Measurements from ENCODE around the gene PTK7.

Gene PTK7

DNA sequence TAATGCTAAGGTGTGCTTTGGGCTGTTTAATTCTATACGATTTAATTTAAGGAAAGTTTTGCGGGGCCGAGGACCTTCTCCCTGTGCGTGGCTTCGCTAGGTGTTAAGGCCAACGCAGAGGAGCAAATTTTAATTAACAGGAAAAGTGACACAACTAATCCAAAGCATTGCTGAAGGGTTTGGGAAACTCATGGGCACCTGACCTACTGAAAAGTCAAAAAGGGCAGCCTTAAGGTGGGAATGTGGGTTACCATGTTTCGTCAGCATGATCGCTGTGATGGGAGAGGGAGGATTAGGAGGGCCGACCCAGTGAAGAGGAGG is 105.5 kb downstream of the PTK7 start:
- FAIRE-seq = no peak

DNA sequence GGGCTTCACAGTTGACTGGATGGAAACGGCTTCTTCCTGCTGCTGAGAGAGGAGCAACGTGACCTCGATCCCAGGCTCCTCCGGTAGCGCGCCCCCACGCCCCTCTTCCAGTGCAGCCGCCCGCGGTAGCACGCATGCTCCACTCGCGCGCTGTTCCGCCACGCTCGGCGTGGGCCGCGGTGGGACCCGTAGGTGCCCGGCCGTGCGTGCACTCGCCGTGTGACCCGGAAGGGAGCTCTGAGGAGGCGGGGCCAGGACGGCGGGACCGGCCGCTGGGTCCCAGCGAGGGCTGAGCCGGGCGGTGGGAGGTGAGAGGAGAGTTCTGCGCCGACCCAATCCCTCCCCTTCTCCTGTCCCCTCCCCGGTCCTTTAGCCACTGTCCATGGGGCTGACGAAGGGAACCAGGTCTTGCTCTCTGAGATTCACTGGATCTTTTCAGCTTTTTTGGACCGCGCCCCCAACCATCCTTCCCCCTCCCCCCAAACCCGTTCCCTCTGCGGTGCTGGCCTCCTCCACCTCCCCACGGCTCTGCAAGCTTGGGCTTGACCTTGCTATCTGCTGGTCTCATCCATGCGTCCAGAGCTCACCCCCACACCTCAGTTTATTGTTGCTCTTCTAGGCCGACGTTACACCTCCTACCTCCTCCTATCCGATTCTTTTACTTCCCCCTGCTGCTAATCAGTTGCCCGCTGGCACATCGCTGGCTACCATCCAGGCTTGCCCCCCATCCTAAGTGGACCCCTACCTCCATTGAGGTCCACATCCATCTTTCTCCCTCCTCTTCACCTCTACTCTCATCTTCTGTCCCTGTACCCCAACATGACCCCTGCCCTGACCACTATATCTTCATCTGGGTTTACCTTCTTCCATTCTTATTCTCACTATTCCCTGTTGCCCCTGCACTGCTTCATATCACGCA is 106.1 kb downstream of the PTK7 start, which contains the start of gene CUL9:
Gene CUL9 (plus strand): TSS at position 255 of the 919 bp plus-strand sequence. CDS start 2,115 bp downstream, outside the sequence.
- FAIRE-seq = no peak

DNA sequence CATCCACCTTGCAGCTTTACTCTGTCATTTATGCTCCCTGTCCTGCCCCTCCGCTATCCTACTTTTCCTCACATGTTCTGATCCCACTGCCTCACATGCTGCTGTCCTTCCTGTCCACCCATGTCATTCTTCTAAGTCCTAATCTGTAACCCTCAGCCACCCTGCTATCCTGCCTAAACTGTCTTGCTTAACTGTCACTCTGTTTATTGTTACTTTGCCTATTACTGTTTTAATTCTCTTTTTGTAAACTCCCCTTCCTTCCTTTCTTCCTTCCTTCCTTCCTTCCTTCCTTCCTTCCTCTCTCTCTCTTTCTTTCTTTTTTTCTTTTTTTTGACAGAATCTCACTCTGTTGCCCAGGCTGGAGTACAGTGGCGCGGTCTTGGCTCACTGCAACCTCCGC is 107.3 kb downstream of the PTK7 start:
- no peak for FAIRE-seq

DNA sequence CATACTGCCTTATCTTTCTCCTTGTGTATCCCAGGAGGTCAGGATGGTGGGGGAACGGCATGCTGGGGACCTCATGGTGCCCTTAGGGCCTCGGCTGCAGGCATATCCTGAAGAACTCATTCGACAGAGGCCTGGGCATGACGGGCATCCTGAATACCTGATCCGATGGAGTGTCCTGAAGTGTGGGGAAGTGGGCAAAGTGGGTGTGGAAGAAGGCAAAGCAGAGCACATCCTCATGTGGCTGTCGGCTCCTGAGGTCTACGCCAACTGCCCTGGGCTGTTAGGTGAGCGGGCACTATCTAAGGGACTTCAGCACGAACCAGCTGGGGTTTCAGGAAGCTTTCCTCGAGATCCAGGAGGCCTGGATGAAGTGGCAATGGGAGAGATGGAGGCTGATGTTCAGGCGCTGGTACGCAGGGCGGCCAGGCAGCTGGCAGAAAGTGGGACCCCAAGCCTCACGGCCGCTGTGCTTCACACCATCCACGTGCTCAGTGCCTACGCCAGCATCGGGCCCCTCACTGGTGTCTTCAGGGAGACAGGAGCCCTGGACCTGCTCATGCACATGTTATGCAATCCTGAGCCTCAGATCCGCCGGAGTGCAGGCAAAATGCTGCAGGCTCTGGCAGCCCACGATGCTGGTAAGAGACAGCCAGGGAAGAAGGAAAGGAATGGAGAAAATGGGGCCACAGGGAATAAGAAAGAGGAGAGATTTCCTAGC is 108.3 kb downstream of the PTK7 start:
- no peak for FAIRE-seq

GRCh38 chr6:43185391-43185985 is 109.4 kb downstream of the PTK7 start:
- FAIRE-seq = no peak

GRCh38 chr6:43186019-43186418 is 109.9 kb downstream of the PTK7 start:
- no peak for FAIRE-seq

DNA sequence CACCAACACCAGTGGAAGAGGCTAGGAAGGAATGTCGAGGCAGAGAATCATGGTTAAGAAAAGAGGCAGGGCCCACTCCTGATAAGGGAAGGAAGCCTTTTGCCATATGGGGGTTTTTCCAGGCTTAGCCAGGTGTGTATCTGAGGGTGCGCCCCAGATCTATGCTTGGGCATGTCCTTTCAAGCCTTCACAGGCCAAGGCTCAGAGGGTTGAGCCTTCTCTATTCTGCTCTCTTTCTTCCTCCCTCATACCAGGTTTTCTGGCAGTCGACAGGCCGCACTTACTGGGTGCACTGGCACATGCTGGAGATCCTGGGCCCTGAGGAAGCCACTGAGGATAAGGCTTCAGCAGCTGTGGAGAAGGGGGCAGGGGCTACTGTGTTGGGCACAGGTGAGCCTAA is 110.6 kb downstream of the PTK7 start:
- no peak for FAIRE-seq

DNA sequence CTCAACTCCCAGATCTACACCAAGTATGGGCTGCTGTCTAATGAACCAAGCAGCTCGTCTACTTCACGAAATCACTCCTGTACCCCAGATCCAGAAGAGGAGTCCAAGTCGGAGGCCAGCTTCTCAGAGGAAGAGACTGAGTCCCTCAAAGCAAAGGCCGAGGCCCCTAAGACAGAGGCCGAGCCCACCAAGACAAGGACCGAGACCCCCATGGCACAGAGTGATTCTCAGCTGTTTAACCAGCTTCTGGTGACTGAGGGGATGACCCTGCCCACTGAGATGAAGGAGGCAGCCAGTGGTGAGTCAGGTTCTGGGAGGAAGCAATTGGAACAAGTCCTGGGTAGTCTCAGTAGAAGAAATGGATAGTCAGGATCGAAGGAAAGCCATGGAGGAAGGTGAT is 111.7 kb downstream of the PTK7 start:
- FAIRE-seq = no peak

GRCh38 chr6:43188426-43188825 is 112.3 kb downstream of the PTK7 start:
- no peak for FAIRE-seq

DNA sequence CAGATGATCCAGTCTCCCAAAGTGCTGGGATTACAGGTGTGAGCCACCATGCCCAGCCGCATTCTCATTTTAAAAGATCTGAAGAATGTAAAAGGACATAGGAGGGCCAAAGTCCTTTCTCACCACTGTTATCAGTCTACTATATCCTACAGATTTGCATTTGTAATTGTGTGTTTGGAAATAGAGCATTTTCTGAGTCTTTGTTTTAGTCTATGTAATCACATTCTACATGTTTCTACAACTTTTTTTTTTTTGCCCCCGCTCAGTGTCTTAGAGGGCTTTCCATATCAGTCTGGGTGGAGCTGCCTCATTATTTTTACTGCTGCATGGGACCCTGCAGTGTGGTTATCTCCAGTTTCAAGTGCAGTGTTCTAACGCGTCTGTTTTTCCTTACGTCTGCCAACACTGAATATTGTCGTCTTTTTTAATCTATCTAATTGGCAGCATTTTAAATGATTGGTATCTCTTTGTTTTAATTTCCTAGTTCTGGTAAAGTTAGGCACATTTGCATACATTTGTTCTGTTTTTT is 113.7 kb downstream of the PTK7 start:
- no peak for FAIRE-seq

DNA sequence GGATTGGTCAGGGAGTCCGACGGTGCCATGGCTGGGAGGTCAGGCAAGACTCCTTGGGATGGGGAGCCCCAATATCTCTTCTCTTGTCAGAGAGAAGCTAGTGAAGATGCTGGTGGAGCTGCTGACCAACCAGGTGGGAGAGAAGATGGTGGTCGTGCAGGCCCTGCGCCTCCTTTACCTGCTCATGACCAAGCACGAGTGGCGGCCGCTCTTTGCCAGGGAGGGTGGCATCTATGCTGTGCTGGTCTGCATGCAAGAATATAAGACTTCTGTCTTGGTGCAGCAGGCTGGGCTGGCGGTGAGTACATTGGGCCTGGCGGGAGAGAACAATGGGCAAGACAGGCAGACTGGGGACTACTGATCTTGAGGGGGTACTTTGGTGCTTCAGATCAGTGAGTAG is 116.8 kb downstream of the PTK7 start:
- no peak for FAIRE-seq

GRCh38 chr6:43193929-43194328 is 117.8 kb downstream of the PTK7 start:
- FAIRE-seq = no peak

DNA sequence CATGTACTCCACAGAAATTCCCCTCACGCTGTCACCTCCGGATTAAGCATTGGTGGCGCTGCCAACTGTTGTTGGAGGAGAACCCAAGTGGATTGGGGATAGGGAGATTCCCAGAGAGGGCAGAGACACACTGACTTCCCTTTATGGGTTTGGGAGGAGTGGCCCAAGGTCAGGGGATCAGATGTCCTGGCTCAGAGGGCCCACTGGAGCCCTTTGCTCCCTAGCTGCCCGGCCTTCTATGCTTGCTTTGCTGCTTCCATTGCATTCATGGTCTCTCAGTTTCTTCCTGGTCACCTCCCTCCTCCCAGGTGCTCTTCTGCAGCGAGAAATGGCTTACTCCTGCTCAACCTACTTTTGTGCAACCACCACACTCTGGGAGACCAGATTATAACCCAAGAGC is 120.2 kb downstream of the PTK7 start:
- no peak for FAIRE-seq

- no peak for FAIRE-seq
These were observed 123.8 kb downstream of the PTK7 start for GRCh38 chr6:43199912-43200311.

GRCh38 chr6:43200541-43200940 is 124.4 kb downstream of the PTK7 start:
- no peak for FAIRE-seq

DNA sequence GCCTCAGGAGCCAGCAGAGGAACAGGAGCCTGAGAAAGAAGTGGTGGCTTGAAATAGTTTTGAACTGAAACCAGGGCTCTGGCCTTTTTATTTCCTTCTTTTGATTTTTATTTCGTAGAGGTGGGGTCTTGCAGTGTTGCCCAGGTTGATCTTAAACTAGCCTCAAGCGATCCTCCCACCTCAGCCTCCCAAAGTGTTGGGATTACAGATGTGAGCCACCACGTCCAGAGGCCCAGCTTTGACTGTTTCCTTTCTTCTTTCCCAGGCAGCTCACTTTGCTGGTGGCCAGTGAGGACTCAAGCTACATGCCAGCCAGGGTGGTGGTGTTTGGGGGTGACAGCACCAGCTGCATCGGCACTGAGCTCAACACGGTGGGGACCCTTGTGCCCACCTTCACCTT is 126.3 kb downstream of the PTK7 start:
- no peak for FAIRE-seq

- FAIRE-seq = no peak
These were observed 127.1 kb downstream of the PTK7 start for GRCh38 chr6:43203029-43203717.

DNA sequence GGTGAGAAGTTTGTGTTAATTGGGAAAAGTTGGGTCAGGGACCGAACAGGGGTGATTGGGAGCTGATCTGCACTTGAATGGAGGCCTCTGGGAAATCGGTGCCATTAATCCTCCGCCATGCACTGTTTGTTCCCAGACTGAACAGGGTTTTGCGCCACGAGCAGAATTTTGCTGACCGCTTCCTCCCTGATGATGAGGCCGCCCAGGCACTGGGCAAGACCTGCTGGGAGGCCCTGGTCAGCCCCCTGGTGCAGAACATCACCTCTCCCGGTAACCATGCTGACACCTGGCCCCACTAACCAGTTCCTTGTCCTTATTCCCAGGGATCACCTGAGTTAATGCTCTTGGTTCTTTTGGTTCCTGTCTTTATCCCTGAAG is 127.6 kb downstream of the PTK7 start:
- no peak for FAIRE-seq

GRCh38 chr6:43204271-43205105 is 128.4 kb downstream of the PTK7 start:
- FAIRE-seq = no peak

DNA sequence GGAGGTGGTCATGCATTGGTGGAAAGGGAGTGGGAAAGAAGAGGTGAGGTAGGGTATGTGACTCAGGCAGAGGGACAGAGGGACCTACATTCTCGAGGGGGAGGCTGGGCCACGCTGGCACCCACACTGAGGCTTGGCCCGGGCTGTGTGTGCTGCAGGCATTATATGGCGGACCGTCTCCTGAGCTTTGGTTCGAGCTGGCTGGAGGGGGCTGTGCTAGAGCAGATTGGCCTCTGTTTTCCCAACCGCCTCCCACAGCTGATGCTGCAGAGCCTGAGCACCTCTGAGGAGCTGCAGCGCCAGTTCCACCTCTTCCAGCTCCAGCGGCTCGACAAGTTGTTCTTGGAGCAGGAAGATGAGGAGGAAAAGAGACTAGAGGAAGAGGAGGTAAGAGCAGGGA is 129.7 kb downstream of the PTK7 start:
- no peak for FAIRE-seq

GRCh38 chr6:43207286-43207685 is 131.2 kb downstream of the PTK7 start:
- FAIRE-seq = peak; percentile 46
